Progenitor cell of endocrine pancreas (in vitro differentiated cells): ENCODE data around the gene DKK3. TPM values are rescaled to one million over a fixed set of nuclear protein-coding genes. Genes with fewer than 3 reads are reported as not detected.

Experiments
- DNase-seq: peaks from one replicate; pipeline ENCODE4 v3.0.0; 2021; ENCODE audit warnings: low spot score; ENCODE audit not compliant: unreplicated experiment
- H3K27ac Mint-ChIP-seq: 2 replicates; pipeline ENCODE4 v1.8.0; 2021; ENCODE audit warnings: mild to moderate bottlenecking, moderate library complexity, mixed read lengths
- H3K27me3 Mint-ChIP-seq: 2 replicates; pipeline ENCODE4 v1.8.0; 2021; ENCODE audit warnings: mixed read lengths
- H3K36me3 Mint-ChIP-seq: 2 replicates; pipeline ENCODE4 v1.8.0; 2022; ENCODE audit warnings: mixed read lengths; ENCODE audit not compliant: insufficient read depth
- H3K4me1 Mint-ChIP-seq: 2 replicates; pipeline ENCODE4 v1.8.0; 2021; ENCODE audit warnings: low read depth, mixed read lengths
- H3K4me3 Mint-ChIP-seq: 2 replicates; pipeline ENCODE4 v1.8.0; 2021; ENCODE audit warnings: low read depth, mild to moderate bottlenecking, moderate library complexity, mixed read lengths
- H3K9me3 Mint-ChIP-seq: 2 replicates; pipeline ENCODE4 v1.8.0; 2021; ENCODE audit warnings: low read depth, mixed read lengths
- CTCF ChIP-seq: fragments of 200-600 bp; sonication (generic); IDR thresholded peaks from one replicate; pipeline ENCODE4 v1.5.0; 2021; ENCODE audit warnings: antibody characterized with exemption, mild to moderate bottlenecking; ENCODE audit not compliant: unreplicated experiment
- total RNA-seq: library from RNA; stranded (reverse); gene quantifications from 2 replicates; pipeline ENCODE4 v1.2.1, GENCODE V29; 2021

DKK3 gene
- total RNA-seq, 1 donor from 2014 or later = 75.2 TPM

- peaks cover under 1% of the 10 kb centered on the region for H3K9me3 Mint-ChIP-seq
- no peak for DNase-seq
- H3K4me3 Mint-ChIP-seq = no peak overlapping the region
- H3K27me3 Mint-ChIP-seq = no peaks in the 10 kb centered on the region
- no peak for TF ChIP-seq CTCF
- H3K36me3 Mint-ChIP-seq = no peaks in the 10 kb centered on the region
- no peak overlapping the region for H3K27ac Mint-ChIP-seq
- H3K4me1 Mint-ChIP-seq = no peaks in the 10 kb centered on the region
Observed at GRCh38 chr11:12046636-12047236, 38.3 kb upstream of the DKK3 start.

GRCh38 chr11:12045914-12046635, 37.6 kb upstream of the DKK3 start:
- peak overlapping the region; percentile 32 for H3K27ac Mint-ChIP-seq
- H3K9me3 Mint-ChIP-seq = peaks cover 6% of the 10 kb centered on the region
- no peaks in the 10 kb centered on the region for H3K36me3 Mint-ChIP-seq
- H3K27me3 Mint-ChIP-seq = no peaks in the 10 kb centered on the region
- no peak overlapping the region for H3K4me3 Mint-ChIP-seq
- no peak for DNase-seq
- no peaks in the 10 kb centered on the region for H3K4me1 Mint-ChIP-seq
- no peak for TF ChIP-seq CTCF

- Mint-ChIP-seq H3K9me3 (peaks cover 6% of the 10 kb centered on the region), H3K4me1 (no peaks in the 10 kb centered on the region), H3K36me3 (no peaks in the 10 kb centered on the region), H3K27me3 (no peaks in the 10 kb centered on the region), H3K27ac (no peak overlapping the region), H3K4me3 (no peak overlapping the region)
- TF ChIP-seq CTCF = no peak
- no peak for DNase-seq
Observed at GRCh38 chr11:12044799-12045198, 36.4 kb upstream of the DKK3 start.

- peaks cover 6% of the 10 kb centered on the region for H3K9me3 Mint-ChIP-seq
- no peaks in the 10 kb centered on the region for H3K36me3 Mint-ChIP-seq
- no peak overlapping the region for H3K4me3 Mint-ChIP-seq
- peak; percentile 62 for DNase-seq
- peak; percentile 95 for TF ChIP-seq CTCF
- no peaks in the 10 kb centered on the region for H3K27me3 Mint-ChIP-seq
- H3K4me1 Mint-ChIP-seq = no peaks in the 10 kb centered on the region
- H3K27ac Mint-ChIP-seq = peak overlapping the region; percentile 54
Observed at GRCh38 chr11:12043959-12044791, 35.7 kb upstream of the DKK3 start.

- Mint-ChIP-seq H3K4me3 (no peak overlapping the region), H3K27me3 (no peaks in the 10 kb centered on the region), H3K9me3 (peaks cover 6% of the 10 kb centered on the region), H3K27ac (no peak overlapping the region), H3K36me3 (no peaks in the 10 kb centered on the region), H3K4me1 (no peaks in the 10 kb centered on the region)
- DNase-seq = no peak
- no peak for TF ChIP-seq CTCF
Observed at GRCh38 chr11:12043221-12043620, 34.8 kb upstream of the DKK3 start.
